D721Med (cell line): Measurements from ENCODE around the gene SHLD1.

Source experiments
- DNase-seq: peaks from one replicate; pipeline ENCODE4 v3.0.0; 2011; ENCODE audit warnings: low spot score; ENCODE audit not compliant: insufficient read length
- FAIRE-seq: peaks from 2 replicates; lab custom pipeline; 2011; peaks lifted over from hg19 to GRCh38; lab: Jason Lieb, UNC
- TF ChIP-seq, protein P1 (sequence below): IDR thresholded peaks from 2 replicates; pipeline ENCODE4 v1.5.1; 2012; ENCODE audit warnings: mild to moderate bottlenecking, control low read depth; ENCODE audit not compliant: insufficient read depth; ENCODE audit errors: missing control alignments

SHLD1 gene

DNA sequence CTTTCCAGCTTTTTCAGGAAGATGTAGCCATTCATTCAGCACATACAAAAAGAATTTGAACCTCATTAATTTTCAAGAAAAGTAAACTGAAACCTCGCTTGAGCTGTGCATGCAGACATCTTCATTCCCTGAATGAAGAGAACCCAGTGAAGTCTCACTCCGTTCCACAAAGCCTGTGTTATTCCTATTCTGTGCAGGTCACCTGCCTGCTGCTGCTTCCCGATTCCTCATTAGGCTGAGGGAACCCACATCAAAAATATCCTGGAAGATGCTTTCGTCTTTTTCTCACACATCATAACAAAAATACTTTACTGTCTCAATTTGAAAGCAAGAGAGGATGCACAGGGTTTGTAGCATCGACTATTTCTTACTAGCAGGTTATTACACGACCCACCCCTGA, 160.0 kb downstream of the SHLD1 start:
- DNase-seq (no peak), FAIRE-seq (no peak)
- TF ChIP-seq, protein P1, sequence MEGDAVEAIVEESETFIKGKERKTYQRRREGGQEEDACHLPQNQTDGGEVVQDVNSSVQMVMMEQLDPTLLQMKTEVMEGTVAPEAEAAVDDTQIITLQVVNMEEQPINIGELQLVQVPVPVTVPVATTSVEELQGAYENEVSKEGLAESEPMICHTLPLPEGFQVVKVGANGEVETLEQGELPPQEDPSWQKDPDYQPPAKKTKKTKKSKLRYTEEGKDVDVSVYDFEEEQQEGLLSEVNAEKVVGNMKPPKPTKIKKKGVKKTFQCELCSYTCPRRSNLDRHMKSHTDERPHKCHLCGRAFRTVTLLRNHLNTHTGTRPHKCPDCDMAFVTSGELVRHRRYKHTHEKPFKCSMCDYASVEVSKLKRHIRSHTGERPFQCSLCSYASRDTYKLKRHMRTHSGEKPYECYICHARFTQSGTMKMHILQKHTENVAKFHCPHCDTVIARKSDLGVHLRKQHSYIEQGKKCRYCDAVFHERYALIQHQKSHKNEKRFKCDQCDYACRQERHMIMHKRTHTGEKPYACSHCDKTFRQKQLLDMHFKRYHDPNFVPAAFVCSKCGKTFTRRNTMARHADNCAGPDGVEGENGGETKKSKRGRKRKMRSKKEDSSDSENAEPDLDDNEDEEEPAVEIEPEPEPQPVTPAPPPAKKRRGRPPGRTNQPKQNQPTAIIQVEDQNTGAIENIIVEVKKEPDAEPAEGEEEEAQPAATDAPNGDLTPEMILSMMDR: no peak

DNA sequence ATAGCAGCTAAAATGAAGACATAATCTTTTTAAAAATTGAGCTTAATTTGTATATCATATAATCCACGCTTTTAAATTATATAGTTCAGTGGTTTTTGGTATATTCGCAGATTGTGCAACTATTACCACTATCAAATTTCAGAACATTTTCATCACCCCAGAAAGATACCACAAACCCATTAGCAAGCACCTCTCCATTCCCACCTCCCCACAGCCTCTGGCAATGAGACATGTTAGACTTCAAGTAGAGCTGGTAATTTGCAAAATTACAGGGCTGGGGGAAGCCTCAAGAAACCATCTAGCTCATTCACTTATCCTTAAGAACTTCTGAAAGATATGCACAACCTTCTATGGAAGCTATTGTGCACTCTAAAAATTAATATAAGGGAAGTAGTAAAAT, 163.0 kb downstream of the SHLD1 start:
- DNase-seq (no peak), FAIRE-seq (no peak)
- TF ChIP-seq, protein P1: no peak
